GOT3 (cell line): Measurements from ENCODE around the gene CEP112.
"Not testable (repeated sequence)": the region's sequence is repeated elsewhere in the genome, so short reads cannot be mapped to it uniquely, and the experiment has no call there.

ENCODE experiments used
- DNase-seq: peaks from one replicate; lab custom pipeline; 2025; ENCODE audit warnings: mixed read lengths; lab: John Stamatoyannopoulos, UW

Gene CEP112

GRCh38 chr17:65685110-65685509 lies 506.8 kb downstream of the CEP112 start:
- no peak for DNase-seq

GRCh38 chr17:65684631-65685030 lies 507.3 kb downstream of the CEP112 start:
- no peak for DNase-seq

DNA sequence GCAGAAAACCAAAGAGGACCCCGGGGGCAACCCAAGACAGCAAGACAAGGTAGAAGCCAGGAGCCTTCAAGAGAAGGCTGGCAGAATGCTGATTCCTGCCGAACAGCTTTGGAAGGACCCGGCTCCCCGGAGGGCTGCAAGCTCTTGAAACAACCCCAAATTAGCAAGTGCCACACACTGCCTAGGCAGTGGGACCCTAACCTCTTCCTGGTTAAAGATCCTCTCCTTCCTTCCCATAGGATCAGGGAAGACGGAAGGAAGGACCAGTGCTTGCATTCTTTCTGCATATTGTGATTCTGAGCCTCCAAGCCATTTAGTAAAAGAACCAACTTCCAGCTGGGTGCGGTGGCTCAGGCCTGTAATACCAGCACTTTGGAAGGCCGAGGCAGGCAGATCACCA lies 508.5 kb downstream of the CEP112 start:
- DNase-seq, result no peak

GRCh38 chr17:65681763-65682162 lies 510.2 kb downstream of the CEP112 start:
- DNase-seq, result not testable (repeated sequence)

DNA sequence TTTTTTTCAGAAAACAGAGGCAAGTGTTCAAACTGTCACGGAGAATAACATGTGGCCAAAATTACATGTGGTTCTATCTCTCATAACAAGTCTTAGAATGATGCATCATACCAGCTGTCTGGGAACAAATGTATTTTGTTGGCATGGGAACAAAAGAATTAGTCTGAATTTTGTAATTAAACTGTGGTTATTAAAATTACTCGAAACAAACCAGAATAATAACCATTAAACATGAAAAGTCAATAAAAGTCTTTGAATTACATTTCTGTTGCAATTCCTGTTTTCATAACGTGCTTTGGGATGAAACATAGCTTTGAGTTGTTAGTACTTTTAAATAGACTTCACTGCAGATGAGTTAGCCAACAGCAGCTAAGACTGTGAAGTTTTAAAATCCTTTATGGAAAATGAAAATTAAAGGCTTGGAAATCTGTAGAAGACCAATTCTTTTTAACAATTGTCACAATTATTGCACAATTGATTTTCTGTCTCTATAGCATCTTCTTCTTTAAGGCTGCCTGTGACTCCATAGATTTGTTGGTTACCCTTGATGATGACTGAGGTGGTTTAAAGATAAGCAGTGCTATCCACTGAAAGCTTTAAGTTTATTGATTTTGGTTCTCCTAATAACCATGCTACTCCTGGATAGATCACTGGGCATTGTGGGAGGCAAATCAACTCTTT lies 512.6 kb downstream of the CEP112 start:
- no peak for DNase-seq

DNA sequence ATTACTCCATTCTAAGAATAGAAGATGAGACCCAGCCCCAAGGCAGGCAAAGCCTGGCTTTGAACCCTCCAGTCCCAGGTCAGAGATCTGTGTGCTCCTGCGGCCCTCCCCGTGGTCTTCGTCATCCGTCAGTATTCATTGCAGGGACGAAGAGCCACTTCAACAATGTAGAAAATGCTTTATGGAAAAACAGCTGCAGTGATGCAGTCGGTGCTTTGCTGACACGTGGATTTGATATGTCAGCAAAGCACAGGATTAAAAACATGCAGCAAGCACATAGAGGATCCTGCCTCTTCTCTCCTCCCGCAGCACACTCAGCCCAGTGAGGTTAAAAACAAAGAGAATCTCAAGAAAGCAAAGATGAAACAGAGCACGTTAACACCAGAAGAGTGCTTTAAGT lies 513.4 kb downstream of the CEP112 start:
- no peak for DNase-seq

DNA sequence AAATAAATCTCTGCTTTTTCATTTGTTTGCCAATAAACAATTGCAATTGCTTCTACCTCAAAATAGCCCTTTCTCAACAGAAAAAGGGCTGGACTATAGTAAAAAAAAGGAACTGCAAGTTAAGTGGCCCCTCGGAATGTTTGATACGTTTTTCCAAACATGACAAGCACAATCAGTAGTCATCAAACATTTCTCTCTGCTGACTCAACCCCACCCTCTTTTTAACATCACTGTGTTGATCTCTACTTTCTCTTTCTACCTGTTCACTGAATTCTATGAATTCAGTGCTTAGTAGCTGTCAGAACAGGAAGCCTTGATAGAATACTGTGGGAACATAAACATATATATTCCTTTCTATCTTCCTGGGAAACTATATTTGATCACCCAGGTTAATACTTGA lies 514.0 kb downstream of the CEP112 start:
- DNase-seq, result no peak

DNA sequence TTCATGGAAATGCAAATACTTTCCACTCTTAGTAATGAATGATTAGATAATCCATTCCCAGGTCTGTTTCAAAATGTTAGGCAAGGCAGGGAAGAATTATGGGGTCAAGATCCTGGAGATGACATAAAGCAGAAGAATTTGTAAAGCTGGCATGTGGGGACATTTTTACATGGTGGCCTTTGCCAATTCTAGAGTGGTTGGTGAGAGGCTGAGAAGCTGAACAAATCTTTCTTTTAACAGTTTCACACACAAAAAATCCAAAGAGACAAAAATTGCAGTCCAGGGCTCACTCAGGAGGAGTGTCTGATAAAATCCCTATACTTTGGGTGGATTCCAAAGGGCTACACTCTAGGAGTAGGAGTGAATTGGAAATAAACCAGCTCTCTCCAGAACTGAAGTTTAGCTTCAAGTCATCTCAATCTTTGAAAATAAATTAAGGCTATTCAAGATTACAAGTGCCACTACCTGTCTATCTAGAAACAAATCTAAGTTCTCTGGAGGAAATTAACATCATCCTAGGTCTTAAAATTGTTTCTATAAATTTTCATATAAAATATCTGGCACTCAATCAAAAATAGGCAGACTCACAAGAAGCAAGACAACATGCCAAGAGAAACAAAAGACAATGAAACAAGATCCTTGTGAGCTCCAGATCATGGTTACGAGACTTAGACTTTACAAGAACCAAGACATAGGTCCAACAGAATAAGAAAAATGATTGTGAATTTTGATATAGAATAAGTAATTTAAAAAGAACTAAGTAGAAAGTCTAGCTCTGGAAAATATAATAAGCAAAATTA lies 517.5 kb downstream of the CEP112 start:
- DNase-seq, result no peak

- no peak for DNase-seq
These were observed 521.1 kb downstream of the CEP112 start for GRCh38 chr17:65670667-65671371.

- no peak for DNase-seq
These were observed 523.7 kb downstream of the CEP112 start for GRCh38 chr17:65668211-65668610.

DNA sequence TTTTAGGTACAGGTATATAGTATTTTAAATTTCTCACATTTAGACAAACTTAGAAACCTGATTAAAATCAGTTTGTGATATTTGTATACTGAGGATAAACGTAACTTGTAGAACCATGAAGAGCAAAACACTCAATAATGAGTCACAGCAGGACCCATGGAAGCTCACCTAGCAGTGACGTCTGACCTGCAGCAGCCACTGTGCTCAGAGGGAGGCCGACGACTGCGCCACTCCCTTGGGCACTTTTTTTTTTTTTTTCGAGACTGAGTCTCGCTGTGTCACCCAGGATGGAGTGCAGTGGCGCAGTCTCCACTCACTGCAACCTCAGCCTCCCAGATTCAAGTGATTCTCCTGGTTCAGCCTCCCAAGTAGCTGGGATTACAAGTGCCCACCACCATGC lies 524.3 kb downstream of the CEP112 start:
- no peak for DNase-seq

DNA sequence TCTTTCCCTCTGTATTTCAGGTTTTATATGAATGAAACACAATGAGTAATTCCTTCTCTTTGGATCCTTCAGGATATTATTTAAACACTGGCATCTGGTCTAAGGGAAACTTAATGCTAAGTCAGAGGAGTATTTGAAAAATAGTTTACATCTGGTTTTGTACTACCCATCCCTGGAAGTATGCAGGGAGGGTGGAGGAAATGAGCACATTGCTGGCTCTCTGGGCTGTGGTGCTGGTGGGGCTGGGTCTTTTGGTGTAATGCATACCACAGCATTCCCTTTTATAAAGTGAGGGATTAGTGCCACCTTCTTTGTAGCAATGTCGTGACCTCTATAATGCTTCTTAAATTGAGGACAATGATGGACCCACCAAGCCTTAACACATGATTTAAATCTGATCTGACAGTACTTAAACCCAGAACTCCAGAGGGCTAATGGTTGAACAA lies 525.0 kb downstream of the CEP112 start:
- DNase-seq, result no peak

DNA sequence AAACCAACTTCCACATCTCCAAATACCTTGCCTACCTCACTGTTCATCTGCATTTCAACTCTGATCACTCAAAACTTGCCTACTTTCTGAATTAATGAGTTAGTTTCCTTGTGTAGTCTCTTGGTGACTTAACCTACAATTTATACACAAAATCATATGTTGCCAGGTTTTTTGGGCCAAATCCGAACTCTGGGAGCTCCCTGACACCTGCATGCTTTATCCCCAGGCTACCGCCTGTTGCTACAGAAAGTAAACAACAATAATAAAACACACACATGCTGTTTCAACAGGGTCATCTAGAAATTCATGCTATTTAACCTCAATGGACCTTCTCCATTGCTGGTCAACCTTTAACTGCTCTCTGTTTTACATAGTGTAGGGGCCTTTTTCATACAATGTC lies 526.0 kb downstream of the CEP112 start:
- DNase-seq, result no peak

- DNase-seq, result no peak
These were observed 527.2 kb downstream of the CEP112 start for GRCh38 chr17:65664696-65665095.

- DNase-seq, result no peak
These were observed 527.7 kb downstream of the CEP112 start for GRCh38 chr17:65664266-65664665.

- no peak for DNase-seq
These were observed 529.7 kb downstream of the CEP112 start for GRCh38 chr17:65662196-65662595.

DNA sequence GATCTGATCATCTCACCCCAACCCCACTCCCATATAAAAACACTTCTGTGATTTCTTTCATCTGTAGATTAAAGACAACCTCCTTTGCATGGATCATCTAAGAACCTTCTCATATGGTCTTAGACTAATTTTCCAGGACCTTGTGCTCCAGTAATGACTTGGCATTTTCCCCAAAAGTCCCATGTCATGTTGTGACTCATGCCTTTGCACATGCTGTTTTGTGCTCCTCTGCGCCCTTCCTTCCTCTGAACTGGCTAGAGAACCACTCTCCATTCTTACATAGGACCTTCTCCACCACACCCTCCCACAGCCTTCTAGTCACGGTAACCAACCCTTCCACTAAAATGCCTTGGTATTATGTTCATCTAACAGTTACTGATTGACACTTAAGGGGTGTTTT lies 531.0 kb downstream of the CEP112 start:
- no peak for DNase-seq

DNA sequence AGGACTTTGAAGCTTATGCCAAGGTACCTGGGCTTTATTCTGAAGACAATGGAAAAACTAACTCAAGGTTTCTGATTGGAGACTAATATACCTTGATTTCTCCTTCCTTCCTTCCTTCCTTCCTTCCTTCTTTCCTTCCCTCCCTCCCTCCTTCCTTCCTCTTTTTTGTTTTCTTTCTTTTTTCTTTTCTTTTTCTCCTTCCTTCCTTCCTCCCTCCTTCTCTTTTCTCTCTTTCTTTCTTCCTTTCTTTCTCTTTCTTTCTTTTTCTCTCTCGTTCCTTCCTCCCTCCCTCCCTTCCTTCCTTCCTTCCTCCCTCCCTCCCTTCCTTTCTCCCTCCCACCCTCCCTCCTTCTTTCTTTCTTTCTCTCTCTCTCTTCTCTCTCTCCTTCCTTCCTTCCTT lies 531.9 kb downstream of the CEP112 start:
- DNase-seq, result no peak

GRCh38 chr17:65659512-65659911 lies 532.4 kb downstream of the CEP112 start:
- no peak for DNase-seq

- DNase-seq, result no peak
These were observed 534.6 kb downstream of the CEP112 start for GRCh38 chr17:65657251-65657828.

DNA sequence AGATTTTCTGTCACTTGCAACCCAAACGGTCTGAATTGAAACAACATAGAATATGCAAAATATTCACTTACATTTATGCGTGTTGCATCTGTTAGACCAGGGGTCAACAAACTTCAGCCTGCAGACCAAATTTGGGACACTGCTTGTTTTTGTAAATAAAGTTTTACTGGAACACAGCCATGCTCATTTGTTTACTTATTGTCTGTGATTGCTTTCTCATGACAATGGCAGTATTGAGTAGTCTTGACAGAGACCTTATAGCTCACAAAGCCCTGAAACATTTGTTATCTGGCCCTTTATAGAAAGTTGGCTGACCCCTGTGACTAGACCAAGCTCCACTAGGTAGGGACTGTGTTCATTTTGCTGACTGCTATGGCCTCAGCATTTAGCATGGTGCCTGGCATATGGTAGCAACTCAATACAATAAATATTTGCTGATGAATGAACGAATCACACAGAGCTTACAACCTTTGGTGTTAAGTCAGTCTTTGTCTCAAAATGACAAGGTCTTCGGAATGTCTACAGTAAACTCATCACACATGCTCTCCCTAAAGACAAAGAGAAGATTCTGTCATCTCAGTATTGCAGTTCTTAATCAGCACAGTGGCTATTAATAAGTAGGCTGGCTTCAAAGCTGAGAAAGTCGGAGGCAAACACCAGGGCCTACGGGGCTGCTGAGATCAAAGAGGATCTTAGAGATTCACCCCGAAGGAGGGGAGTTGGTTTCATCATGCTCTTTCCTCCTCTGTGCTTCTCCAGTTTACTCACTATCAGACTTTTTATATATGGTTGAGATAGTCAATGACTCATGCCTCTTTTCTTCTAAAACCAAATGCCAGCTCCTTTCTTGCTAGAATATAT lies 535.3 kb downstream of the CEP112 start:
- DNase-seq, result no peak

DNA sequence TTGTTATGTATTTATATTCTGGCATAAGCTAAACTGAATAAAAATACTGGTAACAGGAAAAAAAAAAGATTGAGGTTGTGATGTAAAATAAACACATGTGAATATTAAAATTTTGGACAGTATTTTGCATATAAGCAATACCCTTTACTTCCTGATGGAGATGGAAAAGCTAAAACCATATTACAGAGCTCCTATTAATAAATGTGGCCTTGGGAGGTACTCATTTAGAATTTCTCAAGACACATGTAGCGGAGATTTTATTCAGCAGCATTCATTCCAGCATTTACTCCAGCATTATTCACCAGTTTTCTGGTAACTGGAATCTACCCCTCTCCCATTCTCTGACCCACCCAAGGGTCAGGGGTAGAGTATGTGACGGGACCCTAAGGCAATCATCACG lies 536.2 kb downstream of the CEP112 start:
- DNase-seq, result no peak
